MV-4-11 (cell line): ENCODE measurements around the gene CPTP.

Experiments
- DNase-seq: peaks from one replicate; lab custom pipeline; 2025; lab: John Stamatoyannopoulos, UW

The CPTP gene

DNA sequence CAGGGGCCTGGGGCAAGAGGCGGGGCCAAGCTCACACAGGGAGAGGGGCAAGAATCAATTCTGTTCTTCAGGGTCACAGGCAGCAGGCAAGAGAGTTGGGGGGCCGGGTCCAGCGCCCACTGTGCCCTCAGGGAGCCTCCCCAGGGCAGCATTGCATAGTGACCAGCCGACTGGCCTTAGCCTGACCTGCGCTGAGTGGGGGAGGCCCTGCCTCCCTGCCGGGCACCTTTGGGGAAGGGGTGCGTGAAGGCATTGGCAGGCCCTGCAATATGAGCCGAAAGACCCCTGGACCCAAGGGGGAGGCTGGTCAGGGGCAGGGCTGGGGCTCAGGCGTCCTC is 32.2 kb upstream of the CPTP start:
- DNase-seq, result no peak

DNA sequence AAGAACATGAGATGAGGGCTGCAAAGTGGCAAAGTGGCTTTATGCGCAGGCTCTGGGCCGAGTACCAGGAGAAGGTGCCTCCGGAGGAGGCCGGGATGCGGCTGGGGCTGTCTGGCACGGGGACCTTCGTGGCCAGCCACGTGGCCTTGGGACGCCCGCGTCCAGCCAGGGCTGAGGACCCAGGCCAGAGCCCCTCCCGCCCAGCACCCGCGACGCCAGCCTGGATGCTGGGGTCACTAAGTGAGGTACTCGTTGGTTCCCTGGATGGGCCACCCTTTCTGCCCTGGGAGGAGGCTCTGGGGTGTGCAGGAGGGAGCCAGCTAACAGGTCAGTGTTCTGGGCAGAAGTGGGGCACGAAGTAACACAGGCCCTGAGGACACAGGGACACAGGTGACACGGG is 31.8 kb upstream of the CPTP start:
- no peak for DNase-seq

DNA sequence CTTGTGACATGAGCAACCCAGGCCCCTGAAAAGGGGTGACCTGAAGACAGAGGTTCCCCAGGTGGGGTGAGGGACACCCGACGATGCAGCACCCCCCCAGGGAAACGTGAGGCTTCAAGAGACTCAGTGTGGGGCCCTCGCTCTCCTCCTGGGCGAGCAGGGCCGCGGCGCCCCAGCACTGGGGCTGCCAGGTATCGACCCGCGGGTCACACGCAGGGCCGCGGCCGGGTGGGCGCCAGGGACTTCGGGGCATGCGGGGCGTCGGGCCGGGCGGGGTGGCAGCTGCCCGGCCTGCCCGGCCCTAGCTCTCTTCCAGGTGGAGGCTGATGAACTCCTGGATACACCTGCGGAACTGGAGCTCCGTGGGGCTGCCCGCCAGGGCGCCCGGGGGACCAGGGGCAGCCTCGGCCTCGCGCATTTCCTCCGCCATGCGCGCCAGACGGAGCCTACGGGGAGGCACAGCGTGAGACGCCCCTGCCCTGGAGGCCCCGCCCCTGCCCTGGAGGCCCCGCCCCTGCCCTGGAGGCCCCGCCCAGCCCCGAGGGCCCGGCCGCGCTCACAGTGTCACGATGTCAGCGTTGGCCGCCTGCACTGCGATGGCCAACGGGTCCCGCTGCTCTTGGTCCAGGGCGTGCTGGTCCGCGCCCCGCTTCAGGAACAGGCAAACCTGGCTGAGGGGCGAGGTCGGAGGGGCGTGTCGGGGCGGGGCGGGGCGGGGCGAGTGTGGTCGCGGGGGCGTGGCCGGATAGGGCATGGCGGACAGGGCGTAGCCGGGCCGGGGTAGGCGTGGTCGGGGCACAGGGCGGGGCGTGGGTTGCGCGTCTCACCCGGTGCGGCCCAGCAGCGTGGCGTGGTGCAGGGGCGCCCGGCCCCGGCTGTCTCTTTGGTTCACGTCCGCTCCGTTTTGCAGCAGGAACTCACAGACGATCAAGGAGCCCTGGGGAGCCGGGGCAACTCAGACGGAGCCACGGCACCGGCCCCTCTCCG is 31.0 kb upstream of the CPTP start:
- DNase-seq, result no peak

DNA sequence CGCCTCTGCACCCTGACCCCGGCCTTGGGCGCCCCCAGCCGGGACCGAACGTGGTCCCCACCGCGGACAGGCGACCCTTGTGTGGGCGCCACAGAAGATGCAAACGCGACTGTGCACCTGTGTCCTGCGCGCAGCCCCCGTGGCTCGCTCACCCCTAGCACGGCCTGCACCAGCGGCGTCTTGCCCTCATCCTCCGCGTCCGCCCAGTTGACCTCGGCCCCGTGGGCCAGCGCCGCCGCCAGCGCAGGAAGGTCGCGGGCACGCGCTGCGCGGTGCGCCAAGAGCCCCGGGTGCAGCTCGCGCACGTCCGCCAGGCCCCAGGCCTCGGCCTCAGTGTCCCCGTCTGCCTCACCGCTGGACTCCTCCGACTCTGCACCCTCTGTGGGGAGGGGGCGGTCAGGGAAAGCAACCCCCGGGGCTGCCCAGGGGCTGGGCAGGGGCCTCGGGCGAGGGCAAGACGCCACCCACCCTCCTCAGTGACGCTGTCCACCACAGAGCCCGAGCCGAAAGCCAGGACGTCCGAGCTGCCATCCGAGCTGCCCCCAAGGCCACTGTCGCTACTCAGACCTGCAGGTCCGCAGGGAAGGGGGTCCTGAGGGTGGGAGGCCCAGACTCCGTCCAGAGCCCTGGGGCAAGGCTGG is 30.2 kb upstream of the CPTP start:
- DNase-seq, result no peak

DNA sequence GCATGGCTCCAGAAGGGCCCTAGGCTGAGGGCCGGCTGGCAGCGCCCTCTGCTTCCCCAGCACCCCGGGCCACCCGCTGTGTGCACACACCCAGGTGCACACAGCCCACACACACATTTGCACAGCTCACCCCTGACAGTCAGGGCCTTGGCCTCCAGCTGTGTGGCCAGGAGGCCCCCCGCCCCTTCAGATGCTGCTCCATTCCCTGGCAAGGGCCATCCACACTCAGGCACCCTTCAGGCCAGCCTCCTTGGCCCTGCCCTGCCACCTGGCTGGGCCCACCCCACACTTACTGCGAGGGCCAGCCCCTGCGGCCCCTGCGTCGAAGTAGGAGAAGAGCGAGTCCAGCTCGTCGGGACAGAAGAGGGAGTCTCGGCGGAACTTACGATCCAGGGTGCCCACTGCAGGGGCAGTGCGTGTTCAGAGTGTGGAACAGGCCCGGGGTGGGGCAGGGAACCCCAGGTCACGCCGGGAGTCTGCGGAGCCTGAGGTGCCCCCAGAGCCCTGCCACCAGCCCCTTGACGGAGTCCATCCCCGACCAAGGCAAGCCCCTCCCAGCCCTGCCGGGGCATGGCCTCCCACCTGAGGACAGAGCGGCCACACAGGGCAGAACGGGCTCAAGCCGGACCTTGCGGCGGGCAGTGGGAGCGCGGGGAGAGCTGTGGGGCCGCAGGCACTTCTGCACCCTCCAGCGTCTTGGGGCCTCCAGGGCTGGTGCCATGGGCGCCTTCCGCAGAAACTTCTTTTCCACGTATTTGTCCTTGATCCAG is 29.3 kb upstream of the CPTP start:
- no peak for DNase-seq

DNA sequence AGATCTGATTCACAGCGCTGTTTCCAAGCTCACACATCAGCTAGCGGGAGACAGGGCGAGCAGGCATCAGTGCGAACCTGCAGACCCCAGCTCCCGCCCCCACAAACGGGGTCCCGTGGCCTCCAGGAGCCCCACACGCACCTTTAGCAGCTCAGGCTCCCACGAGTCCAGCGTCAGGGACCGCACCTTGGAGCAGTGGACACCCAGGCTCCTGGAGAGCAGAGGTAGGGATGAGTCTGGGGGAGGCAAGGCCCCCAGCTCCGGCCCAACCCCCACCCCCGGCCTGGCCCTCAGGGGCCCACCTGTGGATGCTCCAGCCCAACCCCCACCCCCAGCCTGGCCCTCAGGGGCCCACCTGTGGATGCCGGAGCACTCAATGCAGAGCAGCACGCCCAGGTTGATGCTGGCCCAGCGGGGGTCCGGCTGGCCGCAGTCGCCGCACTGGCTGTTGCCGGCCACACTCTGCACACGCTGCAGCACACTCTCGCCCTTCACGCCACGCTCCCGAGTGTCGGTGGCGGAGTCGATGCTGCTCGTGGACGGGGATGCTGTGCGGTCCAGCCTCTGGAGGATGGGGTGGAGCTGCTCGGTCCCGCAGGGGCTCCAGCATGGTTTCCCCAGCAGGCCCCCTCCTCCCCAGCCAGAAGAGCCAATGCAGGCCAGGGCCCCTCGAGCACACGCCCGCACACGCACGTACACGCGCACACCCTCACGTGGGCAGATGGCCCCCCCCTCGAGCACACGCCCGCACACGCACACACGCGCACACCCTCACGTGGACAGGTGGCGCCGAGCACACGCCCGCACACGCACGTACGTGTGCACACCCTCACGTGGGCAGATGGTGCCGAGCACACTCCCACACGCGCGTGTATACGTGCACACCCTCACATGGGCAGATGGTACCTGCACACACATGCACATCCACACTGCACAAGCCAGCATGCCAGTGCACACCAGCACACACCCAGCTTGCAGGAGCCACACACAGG is 28.2 kb upstream of the CPTP start:
- no peak for DNase-seq

DNA sequence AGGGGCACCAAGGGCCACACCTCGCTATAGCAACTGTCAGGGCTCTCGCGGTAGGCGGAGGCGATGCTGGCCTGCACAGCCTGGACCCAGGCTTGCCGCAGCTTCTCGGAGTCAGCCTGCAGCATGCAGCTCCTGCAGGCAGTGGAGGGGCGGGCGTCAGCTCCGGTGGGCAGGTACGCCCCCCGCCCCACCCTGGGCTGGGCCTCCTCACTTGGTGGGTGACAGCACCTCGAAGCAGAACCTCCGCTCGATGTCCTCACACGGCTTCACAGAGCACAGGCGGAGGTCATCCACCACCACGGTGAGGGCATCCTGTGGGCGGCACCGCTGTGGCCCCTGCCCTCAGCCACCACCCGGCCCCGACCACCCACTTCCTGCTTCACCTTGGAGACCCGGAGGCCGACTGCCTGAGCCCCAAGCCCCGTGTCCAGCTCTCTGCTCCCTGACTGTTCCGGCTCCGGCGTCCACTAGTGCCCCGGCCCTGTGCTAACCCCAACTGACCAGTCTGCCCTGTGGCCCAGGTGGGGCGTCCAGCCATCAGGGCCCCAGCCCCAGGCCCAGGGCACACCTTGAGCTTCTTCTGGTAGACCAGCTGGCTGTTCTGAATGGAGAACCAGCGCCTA is 26.7 kb upstream of the CPTP start:
- no peak for DNase-seq

DNA sequence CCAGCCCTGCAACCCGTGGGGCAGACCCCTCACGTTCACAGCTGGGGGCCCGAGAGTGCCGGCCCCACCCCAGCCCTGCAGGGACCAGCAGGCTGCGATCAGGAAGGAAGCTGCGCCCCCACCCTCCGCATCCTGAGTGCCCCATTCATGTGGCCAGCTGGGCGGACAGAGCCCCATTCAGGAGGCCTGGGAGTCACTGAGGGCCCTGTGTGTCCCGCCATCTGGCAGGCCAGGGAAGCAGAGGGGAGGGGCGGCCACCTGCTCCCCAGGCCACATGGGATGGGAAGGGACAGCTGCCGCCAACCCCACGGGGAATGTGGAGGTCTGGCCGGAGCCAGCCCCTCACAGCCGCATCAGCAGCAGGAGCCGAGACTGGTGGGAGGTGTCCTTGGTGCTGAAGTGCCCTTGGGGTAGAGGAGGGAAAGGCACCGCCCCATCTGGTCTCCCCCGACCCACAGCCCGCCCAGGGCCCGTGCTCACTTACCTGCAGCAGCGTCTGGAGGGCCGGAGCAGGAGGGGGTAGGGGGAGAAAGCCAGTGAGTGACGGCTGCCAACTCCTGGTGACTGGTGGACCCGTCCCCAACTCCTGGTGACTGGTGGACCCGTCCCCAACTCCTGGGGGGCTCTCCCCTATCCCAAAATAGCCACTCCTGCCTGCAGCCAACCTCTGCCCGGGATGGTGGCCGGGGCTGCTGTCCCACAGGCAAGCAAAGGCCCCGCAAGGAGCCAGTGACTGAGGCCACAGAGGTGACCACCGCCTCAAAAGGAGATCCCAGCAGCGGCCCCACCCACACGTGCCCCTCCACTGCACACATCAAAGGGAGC is 25.5 kb upstream of the CPTP start:
- DNase-seq, result no peak

DNA sequence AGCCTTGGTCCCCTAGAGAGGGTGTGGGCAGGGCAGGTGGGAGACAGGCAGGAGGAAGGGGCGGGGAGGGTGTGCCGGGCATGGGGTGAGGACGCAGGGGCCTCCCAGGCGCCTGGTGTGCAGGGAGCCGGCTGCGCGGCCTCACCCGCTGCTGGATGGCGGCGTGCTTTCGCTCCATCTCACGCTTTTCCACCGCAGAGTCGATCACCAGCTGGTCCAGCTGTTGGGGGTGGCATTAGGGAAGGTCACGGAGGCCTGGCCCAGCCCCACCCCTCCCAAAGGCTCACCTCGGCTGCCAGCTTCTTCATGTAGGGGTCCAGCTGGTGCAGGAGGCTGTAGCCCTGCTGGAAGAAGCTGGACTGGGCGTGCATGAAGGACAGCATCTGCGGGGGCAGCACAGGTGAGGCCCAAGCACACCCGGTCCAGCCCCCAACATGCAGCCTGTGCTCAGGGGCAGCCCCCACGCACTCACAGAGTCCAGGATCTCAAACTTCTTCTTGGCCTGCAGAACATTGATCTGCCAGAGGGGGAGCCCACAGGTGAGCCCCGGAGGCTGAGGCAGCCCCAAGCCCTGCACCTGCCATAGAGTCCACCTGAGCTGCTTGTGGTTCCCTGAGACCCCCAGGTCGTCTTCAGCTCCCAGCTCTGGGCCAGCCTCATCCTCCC is 24.8 kb upstream of the CPTP start:
- DNase-seq, result no peak

DNA sequence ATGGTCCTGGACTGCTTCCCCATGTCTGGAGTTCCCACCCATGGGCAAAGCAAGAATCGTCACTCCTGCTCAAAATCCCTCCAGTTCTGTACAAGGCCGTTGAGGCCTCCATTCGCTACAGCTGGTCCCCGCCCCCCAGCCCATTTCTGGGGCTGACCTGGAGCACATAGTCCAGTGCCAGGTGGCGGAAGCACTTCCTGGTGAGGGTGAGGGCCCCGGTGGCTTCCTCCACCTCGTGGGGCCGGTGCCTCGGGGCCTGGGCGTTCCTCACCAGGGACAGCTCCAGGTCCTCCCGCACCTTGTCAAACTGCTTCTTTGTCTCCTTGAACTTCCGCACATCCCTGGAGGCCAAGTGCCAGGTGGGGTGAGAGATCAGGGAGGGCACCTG is 24.3 kb upstream of the CPTP start:
- DNase-seq, result no peak

DNA sequence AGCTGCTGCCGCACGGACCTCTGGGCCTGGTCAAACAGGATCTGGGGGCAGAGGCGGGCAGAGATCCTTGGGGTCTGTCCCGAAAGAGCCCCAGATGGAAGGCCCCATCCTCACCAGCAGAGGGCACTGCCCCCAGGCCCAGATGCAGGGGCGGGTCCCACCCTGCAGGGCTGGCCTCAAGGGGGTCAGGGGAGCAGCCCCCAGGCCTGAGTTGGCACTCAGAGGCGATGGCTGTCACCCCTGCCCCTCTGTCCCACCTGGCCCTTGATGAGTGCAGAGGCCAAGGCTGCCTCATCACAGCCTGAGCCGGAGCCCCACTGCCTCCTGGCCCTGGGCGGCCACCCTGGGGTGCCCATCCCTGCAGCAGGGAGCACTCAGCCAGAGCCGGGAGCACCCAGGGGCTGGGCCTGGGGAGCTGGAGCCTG is 22.6 kb upstream of the CPTP start:
- DNase-seq, result no peak

DNA sequence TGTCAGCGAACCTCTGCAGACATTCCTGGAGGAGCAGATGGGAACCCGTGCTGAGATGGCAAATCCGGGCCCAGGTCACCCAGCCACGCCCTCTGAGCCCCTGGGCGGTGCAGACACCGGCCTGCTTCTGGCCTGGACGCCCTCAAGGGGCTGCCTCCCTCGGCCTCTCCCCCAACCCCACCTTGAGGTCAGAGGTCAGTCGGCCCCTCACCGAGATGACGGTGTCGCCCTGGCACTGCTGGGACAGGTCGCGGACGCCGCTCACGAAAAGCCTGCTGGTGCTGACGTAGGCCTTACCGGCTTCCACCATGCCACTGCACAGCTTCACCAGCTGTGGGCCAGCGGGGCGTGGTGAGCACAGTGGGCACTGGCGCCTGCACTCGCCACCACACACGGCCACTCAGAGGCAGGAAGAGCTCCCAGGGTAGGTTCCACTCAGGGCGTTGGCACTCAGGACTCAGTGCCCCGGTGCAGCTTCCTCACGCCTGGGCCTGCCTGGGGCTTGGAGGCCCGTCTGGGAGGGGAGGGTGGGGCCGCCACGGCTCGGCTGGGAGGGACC is 21.6 kb upstream of the CPTP start:
- no peak for DNase-seq

DNA sequence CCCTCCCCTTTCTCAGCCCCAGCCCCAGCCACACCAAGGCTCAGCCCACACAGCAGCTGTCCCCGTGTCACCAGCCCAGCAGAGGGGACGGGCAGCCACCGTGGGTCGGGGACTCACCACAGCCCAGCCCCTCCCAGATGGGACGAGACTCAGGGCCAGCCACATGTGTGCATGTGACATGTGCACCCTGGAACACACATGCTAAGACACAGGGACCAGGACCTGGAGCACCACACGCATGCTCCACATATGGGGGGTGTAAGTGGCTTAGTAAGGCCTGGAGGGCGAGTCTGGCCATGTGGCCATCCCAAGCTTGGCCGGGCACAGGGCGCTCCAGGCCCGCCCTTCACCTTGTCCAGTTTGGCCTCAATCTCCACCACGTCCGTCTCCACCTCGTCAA is 20.9 kb upstream of the CPTP start:
- DNase-seq, result no peak

DNA sequence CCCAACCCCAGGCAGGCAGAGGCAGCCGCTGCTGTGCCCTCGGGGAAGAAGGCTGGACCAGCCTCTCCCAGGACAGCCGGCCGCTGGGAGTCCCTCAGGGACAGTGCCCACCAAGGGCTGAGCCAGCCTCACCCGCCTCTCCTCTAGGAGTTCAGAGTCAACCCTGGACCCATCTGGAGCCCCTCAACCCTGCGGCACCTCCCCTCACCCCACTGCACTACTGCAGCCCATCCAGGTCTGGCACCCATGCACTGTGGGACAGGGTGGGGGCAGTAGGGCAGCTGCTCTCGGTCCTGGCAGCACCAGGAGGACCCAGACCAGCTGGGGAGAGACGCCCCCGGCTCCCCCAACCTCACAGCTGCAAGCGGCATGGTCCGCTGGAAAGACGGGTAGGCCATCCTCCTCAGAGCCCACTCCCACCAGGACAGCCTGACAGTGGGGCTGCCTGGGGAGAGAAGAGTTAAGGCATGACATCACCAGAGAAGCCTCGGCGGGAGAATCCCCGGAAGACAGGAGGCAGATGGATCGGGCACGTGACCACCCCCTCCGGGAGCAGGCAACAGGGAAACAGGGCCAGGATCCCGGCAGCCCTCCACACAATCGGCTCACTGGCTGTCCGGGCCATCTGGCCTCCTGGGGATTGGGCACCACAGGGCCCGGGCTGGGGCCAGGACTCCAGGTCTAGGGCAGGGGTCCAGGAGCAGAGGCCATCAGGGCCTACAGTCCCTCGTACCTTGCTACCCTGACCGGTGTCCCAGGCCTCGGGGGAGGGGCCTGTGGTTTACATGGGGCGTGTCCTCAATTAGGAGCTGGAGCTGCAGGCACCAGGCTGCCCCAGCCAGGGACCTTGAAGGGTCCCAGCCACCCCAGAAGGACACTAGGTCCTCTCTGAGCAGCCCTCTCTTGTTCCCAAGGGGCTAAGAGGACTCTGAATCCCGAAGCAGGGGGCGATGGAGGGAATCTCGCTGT is 20.0 kb upstream of the CPTP start:
- DNase-seq, result no peak

DNA sequence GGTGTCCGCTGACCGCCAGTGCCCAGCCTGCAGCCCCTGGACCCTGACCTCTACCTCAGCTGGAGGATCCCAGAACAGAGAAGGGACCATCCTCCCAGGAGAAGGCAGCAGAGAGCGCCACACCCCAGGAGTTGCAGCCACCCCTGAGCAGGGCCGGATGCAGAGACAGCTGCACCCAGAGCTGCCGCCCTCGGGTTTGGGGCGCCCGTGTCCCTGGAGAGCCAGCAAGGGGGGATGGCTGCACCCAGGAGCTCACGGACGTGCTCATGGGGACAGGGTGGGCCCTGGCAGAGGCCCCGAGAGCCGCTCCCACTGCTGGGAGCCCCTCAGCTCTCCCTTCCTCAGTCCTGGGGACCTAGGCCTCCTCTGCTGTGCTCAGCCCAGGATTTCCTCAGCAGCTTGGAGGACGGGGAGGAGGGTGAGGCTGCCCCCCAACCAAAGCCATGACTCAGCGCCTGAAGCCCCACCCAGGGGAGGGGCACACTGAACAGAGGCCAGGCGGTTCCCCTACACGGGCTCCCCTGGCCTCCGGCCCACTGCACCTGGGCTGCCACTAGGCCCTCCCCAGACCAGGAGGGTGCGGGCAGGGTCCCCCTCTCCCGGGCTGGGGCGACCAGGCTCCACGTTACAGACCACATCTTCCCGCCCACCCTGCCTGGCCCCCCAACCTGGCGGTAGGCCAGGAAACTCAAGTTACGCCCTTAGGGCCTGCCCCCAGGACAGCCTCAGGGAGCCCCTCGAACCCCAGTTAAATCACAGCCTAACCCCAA is 19.1 kb upstream of the CPTP start:
- peak; percentile 60 for DNase-seq

DNA sequence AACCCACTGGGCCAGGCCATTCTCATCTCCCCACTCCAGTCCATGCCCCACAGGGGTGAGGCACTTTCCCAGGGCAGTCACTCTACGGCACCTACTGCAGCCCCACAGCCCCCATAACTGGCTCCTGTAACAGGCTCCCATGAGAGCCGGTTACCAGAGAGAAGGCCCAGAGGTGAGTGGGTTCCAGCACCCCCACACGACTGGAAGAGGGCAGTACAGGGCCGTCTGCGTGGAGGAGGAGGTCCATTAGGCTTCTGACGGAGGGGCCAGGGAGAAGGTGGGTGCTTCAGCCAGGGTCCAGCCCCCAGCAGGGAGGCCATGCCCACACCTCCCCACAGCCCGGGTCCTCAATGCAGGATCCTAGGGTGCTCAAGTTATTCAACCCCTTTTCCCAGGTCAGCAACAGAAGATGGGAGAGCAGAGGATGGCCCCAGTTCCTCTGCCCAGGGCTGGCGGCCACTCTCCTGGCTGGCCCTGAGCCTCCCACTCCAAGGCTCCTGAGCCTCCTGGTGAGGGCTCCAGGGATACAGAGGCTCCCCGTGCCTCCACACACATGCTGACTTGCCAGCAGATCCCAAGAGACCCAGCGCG is 18.4 kb upstream of the CPTP start:
- DNase-seq, result no peak

DNA sequence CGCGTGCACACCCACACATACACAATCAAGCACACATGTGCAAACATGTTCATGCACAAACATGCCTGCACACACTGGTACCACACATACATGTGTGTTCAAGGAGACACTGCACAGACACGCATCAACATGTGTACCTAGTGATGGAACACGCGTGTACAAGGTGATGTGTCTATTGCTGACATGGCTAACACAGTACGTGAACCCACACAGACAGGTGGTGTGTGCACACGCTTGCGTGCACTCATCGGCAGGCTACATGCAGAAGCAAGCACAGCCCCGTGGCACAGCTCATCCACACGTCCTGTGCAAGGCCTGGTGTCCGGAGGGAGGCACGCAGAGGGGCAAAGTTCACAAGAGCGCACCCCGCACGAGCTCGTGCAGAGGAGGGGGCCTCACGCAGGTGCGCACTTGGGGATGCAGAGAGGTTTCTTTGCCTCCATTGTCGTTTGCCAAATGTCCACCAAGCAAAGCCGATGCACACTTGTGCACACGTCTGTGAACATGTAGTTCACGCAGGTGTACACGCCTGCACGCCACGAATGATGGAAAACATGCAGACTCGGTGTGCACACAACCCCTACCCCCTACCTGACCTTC is 17.8 kb upstream of the CPTP start:
- DNase-seq, result no peak
